Testis (tissue), 3 donors: ENCODE data around the gene PAX3. TPM values are rescaled to one million over a fixed set of nuclear protein-coding genes. Genes with fewer than 3 reads are reported as not detected.

Experiments used
- DNase-seq: peaks from one replicate; pipeline ENCODE4 v3.0.0-alpha.2; 2019
- H3K27ac ChIP-seq, 2 donors: fragments of 200-600 bp; sonication (generic); one replicate each; pipeline ENCODE4 v1.5.1; 2019
- H3K27me3 ChIP-seq: fragments of 200-600 bp; sonication (generic); one replicate; pipeline ENCODE4 v1.5.1; 2019
- H3K36me3 ChIP-seq: fragments of 200-600 bp; sonication (generic); one replicate; pipeline ENCODE4 v1.5.1; 2017; ENCODE audit warnings: low read depth; ENCODE audit errors: missing control alignments
- H3K4me1 ChIP-seq: fragments of 200-600 bp; sonication (generic); one replicate; pipeline ENCODE4 v1.5.1; 2019
- H3K4me3 ChIP-seq, 2 donors: fragments of 200-600 bp; sonication (generic); one replicate each; pipeline ENCODE4 v1.5.1; 2017 to 2019
- H3K9me3 ChIP-seq: fragments of 200-600 bp; sonication (generic); one replicate; pipeline ENCODE4 v1.5.1; 2017
- CTCF ChIP-seq, 3 experiments: fragments of 450-650 bp in 2 of 3; fragments of 200-600 bp in 1 of 3; sonication (generic) in 1 of 3; IDR thresholded peaks; one replicate each; pipeline ENCODE4 v1.5.1; 2016 to 2019; ENCODE audit warnings: antibody characterized with exemption in 3 of 3, mild to moderate bottlenecking in 2 of 3, moderate library complexity in 1 of 3
- POLR2A ChIP-seq: fragments of 450-650 bp; IDR thresholded peaks from one replicate; pipeline ENCODE4 v1.6.1; 2017; ENCODE audit warnings: antibody characterized with exemption, mild to moderate bottlenecking, moderate library complexity
- WGBS, 2 donors: methylation state at CpG; one replicate each; pipeline ENCODE4 v1.1.5; 2018; 5-methylcytosine and 5-hydroxymethylcytosine counted together
- intact Hi-C: fragments of 100-400 bp; cut with DNase I; formaldehyde crosslinking; loops from one replicate; pipeline ENCODE4 v1.15.1; 2023; ENCODE audit warnings: low total_unique reads
- polyA plus RNA-seq: library from polyadenylated mRNA; stranded (reverse); fragments of 350-450 nt; fragmentation: Illumina TruSeq; extraction: RNeasy Lipid Tissue Mini Kit (QIAGEN cat#74804); gene quantifications from one replicate; pipeline ENCODE4 v1.2.3, GENCODE V29; 2014; ENCODE audit warnings: low read depth, low replicate concordance; ENCODE audit not compliant: insufficient read depth
- total RNA-seq, 2 donors: library from RNA; depleted of rRNA; stranded (reverse); fragments of >200 nt; gene quantifications; one replicate each; pipeline ENCODE4 v1.2.3, GENCODE V29; 2016

Gene PAX3
- total and polyA plus RNA-seq, 3 donors from 2014 or later, result 4.8 to 6.0 (median 4.9) TPM

- intact Hi-C loops, result no loop called here
These were observed 60.7 kb downstream of the PAX3 start for GRCh38 chr2:222238072-222238471.

GRCh38 chr2:222232839-222233238 lies 66.0 kb downstream of the PAX3 start:
- H3K4me3 ChIP-seq, result no peak overlapping the region
- intact Hi-C loops, result no loop called here
- no peaks in the 10 kb centered on the region for H3K36me3 ChIP-seq
- H3K27ac ChIP-seq, result no peak overlapping the region
- H3K27me3 ChIP-seq, result no peaks in the 10 kb centered on the region
- no peaks in the 10 kb centered on the region for H3K9me3 ChIP-seq
- DNase-seq, result no peak
- no peaks in the 10 kb centered on the region for H3K4me1 ChIP-seq
- TF ChIP-seq POLR2A, result no peak
- TF ChIP-seq CTCF (IDR thresholded peaks at IDR 0.05), result no peak

More at GRCh38 chr2:222238072-222238471, 60.7 kb downstream of the PAX3 start:
- DNase-seq, result no peak
- no peak for TF ChIP-seq CTCF (IDR thresholded peaks at IDR 0.05)
- TF ChIP-seq POLR2A, result no peak
- H3K9me3 ChIP-seq, result no peaks in the 10 kb centered on the region
- no peak overlapping the region for H3K27ac ChIP-seq
- no peaks in the 10 kb centered on the region for H3K4me1 ChIP-seq
- H3K4me3 ChIP-seq, result no peak overlapping the region
- 64 to 66% methylated on average over 3 of the region's 3 CpGs for WGBS, 2 donors
- no peaks in the 10 kb centered on the region for H3K27me3 ChIP-seq
- H3K36me3 ChIP-seq, result no peaks in the 10 kb centered on the region

- no peak overlapping the region for H3K4me3 ChIP-seq
- intact Hi-C loops, result no loop called here
- WGBS, 2 donors, result 83 to 97% methylated on average over 3 of the region's 3 CpGs
- H3K9me3 ChIP-seq, result no peaks in the 10 kb centered on the region
- no peak for DNase-seq
- H3K4me1 ChIP-seq, result no peaks in the 10 kb centered on the region
- no peak overlapping the region for H3K27ac ChIP-seq
- H3K27me3 ChIP-seq, result no peaks in the 10 kb centered on the region
- no peaks in the 10 kb centered on the region for H3K36me3 ChIP-seq
- TF ChIP-seq POLR2A (no peak), CTCF (IDR thresholded peaks at IDR 0.05) (no peak)
These were observed 66.4 kb downstream of the PAX3 start for GRCh38 chr2:222232372-222232771.

- no peak for DNase-seq
- Histone ChIP-seq H3K9me3 (no peaks in the 10 kb centered on the region), H3K27ac (no peak overlapping the region), H3K4me3 (no peak overlapping the region), H3K27me3 (no peaks in the 10 kb centered on the region), H3K4me1 (no peaks in the 10 kb centered on the region), H3K36me3 (no peaks in the 10 kb centered on the region)
- intact Hi-C loops, result no loop called here
- 37 to 44% methylated on average over 4 of the region's 4 CpGs for WGBS, 2 donors
- no peak for TF ChIP-seq POLR2A
- no peak for TF ChIP-seq CTCF (IDR thresholded peaks at IDR 0.05)
These were observed 70.7 kb downstream of the PAX3 start for GRCh38 chr2:222228054-222228453.

- H3K9me3 ChIP-seq, result no peaks in the 10 kb centered on the region
- 33 to 40% methylated on average over 6 of the region's 6 CpGs for WGBS, 2 donors
- H3K4me3 ChIP-seq, result no peak overlapping the region
- DNase-seq, result no peak
- intact Hi-C loops, result no loop called here
- H3K36me3 ChIP-seq, result no peaks in the 10 kb centered on the region
- TF ChIP-seq CTCF (IDR thresholded peaks at IDR 0.05), result no peak
- TF ChIP-seq POLR2A, result no peak
- no peak overlapping the region for H3K27ac ChIP-seq
- H3K4me1 ChIP-seq, result no peaks in the 10 kb centered on the region
- H3K27me3 ChIP-seq, result no peaks in the 10 kb centered on the region
These were observed 80.0 kb downstream of the PAX3 start for GRCh38 chr2:222218786-222219185.
